Measurements from ENCODE around the gene ECHDC3.

Gene ECHDC3

DNA sequence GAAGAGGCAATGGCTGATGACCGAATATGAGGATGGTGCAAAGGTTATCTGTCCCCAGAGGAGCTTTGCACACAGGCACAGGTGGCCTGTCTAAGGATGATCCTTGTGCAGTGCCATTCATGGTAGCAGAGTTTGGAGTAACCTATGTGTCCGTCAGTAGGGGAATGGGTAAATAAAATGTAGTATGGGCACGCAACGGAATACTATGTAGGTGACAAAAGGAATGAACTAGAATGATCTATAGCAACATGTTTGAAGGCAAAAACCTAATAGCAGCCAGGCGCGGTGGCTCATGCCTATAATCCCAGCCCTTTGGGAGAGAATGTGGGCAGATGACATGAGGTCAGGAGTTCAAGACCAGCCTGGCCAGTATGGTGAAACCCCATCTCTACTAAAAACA, 41.6 kb upstream of the ECHDC3 start:
- Histone ChIP-seq H3K79me2 (ENCODE audit: insufficient read depth, low read length) (no peaks in the 10 kb centered on the region), H3K9me3 (ENCODE audit: insufficient read depth, low read depth, low read length) (no peaks in the 10 kb centered on the region), H3F3A (ENCODE audit: low read depth) (no peaks in the 10 kb centered on the region), H3K27me3 (ENCODE audit: insufficient read depth, low read length, poor library complexity, severe bottlenecking) (no peaks in the 10 kb centered on the region), H3K4me2 (ENCODE audit: low read depth, low read length, poor library complexity, severe bottlenecking) (no peak overlapping the region), H2AFZ (ENCODE audit: low read length) (no peak overlapping the region), H4K20me1 (ENCODE audit: insufficient read depth, low read length, poor library complexity, severe bottlenecking) (no peaks in the 10 kb centered on the region), H3K4me3 (ENCODE audit: low read length, poor library complexity, severe bottlenecking) (no peak overlapping the region), H3K36me3 (ENCODE audit: insufficient read depth, low read length) (no peaks in the 10 kb centered on the region), H3K9me2 (replicated peaks; ENCODE audit: low read depth, low read length) (no peaks in the 10 kb centered on the region), H3K4me1 (ENCODE audit: insufficient read depth, low read length, poor library complexity, severe bottlenecking) (peaks cover 3% of the 10 kb centered on the region), H3K9ac (ENCODE audit: low read depth, low read length, poor library complexity, severe bottlenecking) (no peak overlapping the region)
- TF ChIP-seq, protein P1, sequence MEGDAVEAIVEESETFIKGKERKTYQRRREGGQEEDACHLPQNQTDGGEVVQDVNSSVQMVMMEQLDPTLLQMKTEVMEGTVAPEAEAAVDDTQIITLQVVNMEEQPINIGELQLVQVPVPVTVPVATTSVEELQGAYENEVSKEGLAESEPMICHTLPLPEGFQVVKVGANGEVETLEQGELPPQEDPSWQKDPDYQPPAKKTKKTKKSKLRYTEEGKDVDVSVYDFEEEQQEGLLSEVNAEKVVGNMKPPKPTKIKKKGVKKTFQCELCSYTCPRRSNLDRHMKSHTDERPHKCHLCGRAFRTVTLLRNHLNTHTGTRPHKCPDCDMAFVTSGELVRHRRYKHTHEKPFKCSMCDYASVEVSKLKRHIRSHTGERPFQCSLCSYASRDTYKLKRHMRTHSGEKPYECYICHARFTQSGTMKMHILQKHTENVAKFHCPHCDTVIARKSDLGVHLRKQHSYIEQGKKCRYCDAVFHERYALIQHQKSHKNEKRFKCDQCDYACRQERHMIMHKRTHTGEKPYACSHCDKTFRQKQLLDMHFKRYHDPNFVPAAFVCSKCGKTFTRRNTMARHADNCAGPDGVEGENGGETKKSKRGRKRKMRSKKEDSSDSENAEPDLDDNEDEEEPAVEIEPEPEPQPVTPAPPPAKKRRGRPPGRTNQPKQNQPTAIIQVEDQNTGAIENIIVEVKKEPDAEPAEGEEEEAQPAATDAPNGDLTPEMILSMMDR (conservative IDR thresholded peaks at IDR 0.05; ENCODE audit: low read length): no peak
- no peak for TF ChIP-seq EZH2phosphoT487 (IDR thresholded peaks at IDR 0.05; ENCODE audit: borderline replicate concordance)

DNA sequence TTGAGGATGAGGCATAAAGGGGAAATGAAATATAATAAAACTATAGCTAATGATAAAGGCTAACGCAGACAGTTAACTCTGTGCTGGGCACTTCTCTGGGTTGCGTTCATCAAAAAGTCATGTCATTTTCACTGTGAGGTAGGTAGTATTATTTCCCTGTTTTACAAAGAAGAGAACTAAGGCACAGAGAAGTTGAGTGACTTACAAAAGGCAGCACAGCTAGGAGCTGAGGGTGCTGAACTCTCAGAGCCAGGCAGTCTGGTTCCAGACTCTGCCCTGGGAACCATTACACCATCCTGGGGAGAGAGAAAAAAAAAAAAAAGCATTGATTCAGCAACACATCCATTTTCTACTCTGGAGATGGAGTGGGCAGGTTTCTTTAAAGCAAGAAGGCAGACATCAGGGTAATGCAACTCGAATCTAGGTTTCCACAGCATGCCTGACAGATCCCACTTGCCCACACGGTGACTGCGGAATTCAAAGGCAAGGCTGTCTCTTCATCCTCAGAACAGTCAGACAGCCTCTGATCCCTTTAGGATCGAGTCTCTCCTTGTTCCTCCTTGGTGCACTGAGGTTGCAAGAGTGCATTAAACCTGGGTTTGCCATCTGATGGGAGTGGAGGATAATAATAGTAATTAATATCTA, 40.6 kb upstream of the ECHDC3 start:
- no peak overlapping the region for H3K4me2 ChIP-seq (ENCODE audit: low read depth, low read length, poor library complexity, severe bottlenecking)
- H3K79me2 ChIP-seq (ENCODE audit: insufficient read depth, low read length): no peaks in the 10 kb centered on the region

DNA sequence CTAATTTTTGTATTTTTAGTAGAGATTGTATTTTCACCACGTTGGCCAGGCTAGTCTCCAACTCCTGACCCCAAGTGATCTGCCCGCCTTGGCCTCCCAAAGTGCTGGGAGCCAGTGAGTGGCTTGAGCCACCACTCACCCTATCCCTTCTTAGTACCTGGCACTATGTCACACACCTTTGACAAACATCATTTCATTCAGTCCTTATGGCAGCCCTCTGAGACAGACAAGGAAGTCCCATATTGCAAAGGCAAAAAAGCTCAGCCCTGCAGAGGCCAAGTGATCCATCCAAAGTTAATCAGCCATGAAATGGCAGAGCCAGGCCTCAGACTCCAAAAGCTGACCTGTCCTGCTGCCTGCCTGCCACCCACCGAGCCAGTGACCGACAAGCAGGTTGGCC, 39.9 kb upstream of the ECHDC3 start:
- H3K36me3 ChIP-seq (ENCODE audit: insufficient read depth, low read length): no peaks in the 10 kb centered on the region
- H3K4me1 ChIP-seq (ENCODE audit: insufficient read depth, low read length, poor library complexity, severe bottlenecking): no peaks in the 10 kb centered on the region
- no peak overlapping the region for H2AFZ ChIP-seq (ENCODE audit: low read length)
- H3K27me3 ChIP-seq (ENCODE audit: insufficient read depth, low read length, poor library complexity, severe bottlenecking): no peaks in the 10 kb centered on the region
- H3K4me2 ChIP-seq (ENCODE audit: low read depth, low read length, poor library complexity, severe bottlenecking): no peak overlapping the region
- no peaks in the 10 kb centered on the region for H3F3A ChIP-seq (ENCODE audit: low read depth)
- TF ChIP-seq, protein P1 (conservative IDR thresholded peaks at IDR 0.05; ENCODE audit: low read length): no peak
- no peak for TF ChIP-seq EZH2phosphoT487 (IDR thresholded peaks at IDR 0.05; ENCODE audit: borderline replicate concordance)
- no peak overlapping the region for H3K9ac ChIP-seq (ENCODE audit: low read depth, low read length, poor library complexity, severe bottlenecking)
- no peaks in the 10 kb centered on the region for H4K20me1 ChIP-seq (ENCODE audit: insufficient read depth, low read length, poor library complexity, severe bottlenecking)
- H3K9me3 ChIP-seq (ENCODE audit: insufficient read depth, low read depth, low read length): no peaks in the 10 kb centered on the region
- no peaks in the 10 kb centered on the region for H3K9me2 ChIP-seq (replicated peaks; ENCODE audit: low read depth, low read length)
- no peaks in the 10 kb centered on the region for H3K79me2 ChIP-seq (ENCODE audit: insufficient read depth, low read length)
- no peak overlapping the region for H3K4me3 ChIP-seq (ENCODE audit: low read length, poor library complexity, severe bottlenecking)

More for the DNA sequence above, 40.6 kb upstream of the ECHDC3 start:
- Histone ChIP-seq H3K36me3 (ENCODE audit: insufficient read depth, low read length) (no peaks in the 10 kb centered on the region), H3F3A (ENCODE audit: low read depth) (no peaks in the 10 kb centered on the region), H4K20me1 (ENCODE audit: insufficient read depth, low read length, poor library complexity, severe bottlenecking) (no peaks in the 10 kb centered on the region), H3K9ac (ENCODE audit: low read depth, low read length, poor library complexity, severe bottlenecking) (no peak overlapping the region), H3K27me3 (ENCODE audit: insufficient read depth, low read length, poor library complexity, severe bottlenecking) (no peaks in the 10 kb centered on the region), H3K4me3 (ENCODE audit: low read length, poor library complexity, severe bottlenecking) (no peak overlapping the region), H3K9me3 (ENCODE audit: insufficient read depth, low read depth, low read length) (no peaks in the 10 kb centered on the region), H3K4me1 (ENCODE audit: insufficient read depth, low read length, poor library complexity, severe bottlenecking) (no peaks in the 10 kb centered on the region), H3K9me2 (replicated peaks; ENCODE audit: low read depth, low read length) (no peaks in the 10 kb centered on the region), H2AFZ (ENCODE audit: low read length) (no peak overlapping the region)
- no peak for TF ChIP-seq EZH2phosphoT487 (IDR thresholded peaks at IDR 0.05; ENCODE audit: borderline replicate concordance)
- TF ChIP-seq, protein P1 (conservative IDR thresholded peaks at IDR 0.05; ENCODE audit: low read length): no peak

All from Loucy (cell line).